HepG2 (cell line): ENCODE data around the gene COL18A1. TPM values are rescaled to one million over a fixed set of nuclear protein-coding genes. Genes with fewer than 3 reads are reported as not detected.

Experiments used
- ATRX ChIP-seq: sonication (generic); formaldehyde crosslinking; IDR thresholded peaks from 2 replicates; pipeline ENCODE4 v1.4.0; 2020; ENCODE audit warnings: missing genetic modification reagents, borderline replicate concordance
- BRD4 ChIP-seq: sonication (generic); formaldehyde crosslinking; IDR thresholded peaks from 2 replicates; pipeline ENCODE4 v1.4.0; 2020; ENCODE audit warnings: missing genetic modification reagents
- CBX1 ChIP-seq: IDR thresholded peaks from one replicate; pipeline ENCODE4 v1.6.1; 2016; ENCODE audit warnings: antibody characterized with exemption, low read depth
- CEBPG ChIP-seq: IDR thresholded peaks from 2 replicates; pipeline ENCODE4 v1.6.1; 2016
- DMAP1 ChIP-seq: IDR thresholded peaks from 2 replicates; pipeline ENCODE4 v1.6.1; 2016
- ERF ChIP-seq: IDR thresholded peaks from 2 replicates; pipeline ENCODE4 v1.6.1; 2018; ENCODE audit warnings: missing biosample characterization, missing genetic modification reagents
- FOXO1 ChIP-seq: sonication (generic); formaldehyde crosslinking; IDR thresholded peaks from 2 replicates; pipeline ENCODE4 v1.4.0; 2020; ENCODE audit warnings: missing genetic modification reagents
- FOXP4 ChIP-seq: sonication (generic); formaldehyde crosslinking; IDR thresholded peaks from 2 replicates; pipeline ENCODE4 v1.4.0; 2020; ENCODE audit warnings: missing genetic modification reagents
- GABPB1 ChIP-seq: IDR thresholded peaks from 2 replicates; pipeline ENCODE4 v1.6.1; 2016; ENCODE audit warnings: mild to moderate bottlenecking, missing genetic modification reagents, moderate library complexity, missing compliant biosample characterization
- HNF4A ChIP-seq: sonication (generic); formaldehyde crosslinking; IDR thresholded peaks from 2 replicates; pipeline ENCODE4 v1.4.0; 2020; ENCODE audit warnings: missing genetic modification reagents
- IKZF5 ChIP-seq: IDR thresholded peaks from 2 replicates; pipeline ENCODE4 v1.6.1; 2018; ENCODE audit warnings: missing genetic modification reagents, mild to moderate bottlenecking, missing compliant biosample characterization
- MTF2 ChIP-seq: sonication (generic); formaldehyde crosslinking; IDR thresholded peaks from 2 replicates; pipeline ENCODE4 v1.5.0; 2020; ENCODE audit warnings: missing genetic modification reagents, borderline replicate concordance
- NR1H2 ChIP-seq: sonication (generic); formaldehyde crosslinking; IDR thresholded peaks from 2 replicates; pipeline ENCODE4 v1.8.1; 2022; ENCODE audit warnings: low read depth, missing genetic modification reagents, borderline replicate concordance
- PCBP2 ChIP-seq: fragments of 200-400 bp; formaldehyde crosslinking; optimal IDR thresholded peaks from 2 replicates; pipeline ENCODE3; 2018; ENCODE audit warnings: low read length, low read depth; ENCODE audit not compliant: poor library complexity, severe bottlenecking
- SMAD3 ChIP-seq: sonication (generic); formaldehyde crosslinking; IDR thresholded peaks from 2 replicates; pipeline ENCODE4 v1.4.0; 2020; ENCODE audit warnings: missing genetic modification reagents
- ZFYVE20 ChIP-seq: sonication (generic); formaldehyde crosslinking; IDR thresholded peaks from 2 replicates; pipeline ENCODE4 v1.8.0; 2023; ENCODE audit warnings: low read depth, mild to moderate bottlenecking, moderate library complexity, missing genetic modification reagents, borderline replicate concordance
- ZNF263 ChIP-seq: sonication (generic); formaldehyde crosslinking; IDR thresholded peaks from 2 replicates; pipeline ENCODE4 v1.4.0; 2020; ENCODE audit warnings: missing genetic modification reagents
- ZNF274 ChIP-seq: sonication (generic); formaldehyde crosslinking; IDR thresholded peaks from 2 replicates; pipeline ENCODE4 v1.5.1; 2020; ENCODE audit warnings: mild to moderate bottlenecking, missing genetic modification reagents
- ZNF33B ChIP-seq: sonication (generic); formaldehyde crosslinking; IDR thresholded peaks from 2 replicates; pipeline ENCODE4 v1.5.1; 2020; ENCODE audit warnings: mild to moderate bottlenecking, missing genetic modification reagents
- ZNF558 ChIP-seq: sonication (generic); formaldehyde crosslinking; IDR thresholded peaks from 2 replicates; pipeline ENCODE4 v1.9.0; 2022; ENCODE audit warnings: mild to moderate bottlenecking, missing genetic modification reagents, borderline replicate concordance
- ZNF687 ChIP-seq: sonication (generic); formaldehyde crosslinking; IDR thresholded peaks from 2 replicates; pipeline ENCODE4 v1.5.1; 2020; ENCODE audit warnings: mild to moderate bottlenecking, missing genetic modification reagents, moderate library complexity
- ZNF883 ChIP-seq: sonication (generic); formaldehyde crosslinking; IDR thresholded peaks from 2 replicates; pipeline ENCODE4 v1.5.1; 2020; ENCODE audit warnings: mild to moderate bottlenecking, missing genetic modification reagents; ENCODE audit errors: not compliant biosample characterization
- ZSCAN21 ChIP-seq: sonication (generic); formaldehyde crosslinking; IDR thresholded peaks from 2 replicates; pipeline ENCODE4 v1.8.0; 2022; ENCODE audit warnings: mild to moderate bottlenecking, missing genetic modification reagents, moderate library complexity, borderline replicate concordance
- ZSCAN29 ChIP-seq: sonication (generic); formaldehyde crosslinking; conservative IDR thresholded peaks from 2 replicates; pipeline ENCODE4 v1.4.0; 2020; ENCODE audit warnings: mild to moderate bottlenecking, missing genetic modification reagents
- polyA plus RNA-seq, 8 experiments: library from polyadenylated mRNA; depleted of rRNA in 3 of 8; stranded (reverse) in 7 of 8; unstranded in 1 of 8; fragments of >200 nt; fragmentation: Illumina TruSeq in 4 of 8; extraction: Trizol in 4 of 8; gene quantifications; 2 replicates each; pipeline versions ENCODE4 v1.2.1 to v1.2.3, GENCODE V29; 2011 to 2016; ENCODE audit warnings: low read depth in 4 of 8, missing spikeins in 1 of 8, mixed read lengths in 1 of 8; ENCODE audit not compliant: insufficient read depth in 1 of 8
- total RNA-seq, 5 experiments: library from RNA; depleted of rRNA; stranded (reverse); fragments of >200 nt; fragmentation: Illumina TruSeq; extraction: Trizol; gene quantifications; 2 replicates each; pipeline ENCODE4 v1.2.3, GENCODE V29; 2016; ENCODE audit warnings: low read depth in 1 of 5

The COL18A1 gene
- total and polyA plus RNA-seq, 2 of the 13 experiments (the other 11 are each of a cell fraction or from before 2014, with no cell fraction given) = 79.0 to 102 TPM

- 0 out of 2 replicates have a peak, but pooled peaks have one; percentile 69 for TF ChIP-seq SMAD3 (CRISPR knock-in tag)
- TF ChIP-seq HNF4A (CRISPR knock-in tag) = no peak
- TF ChIP-seq ZSCAN29 = 0 out of 2 replicates have a peak, but pooled peaks have one; percentile 53
- 0 out of 2 replicates have a peak, but pooled peaks have one; percentile 52 for TF ChIP-seq NR1H2 (CRISPR knock-in tag)
- no peak for TF ChIP-seq CBX1
- TF ChIP-seq ERF (CRISPR knock-in tag) = peak; percentile 48; the same call in 1 of the 2 replicates
- 0 out of 2 replicates have a peak, but pooled peaks have one; percentile 34 for TF ChIP-seq ZNF274 (CRISPR knock-in tag)
- TF ChIP-seq FOXP4 = 0 out of 2 replicates have a peak, but pooled peaks have one; percentile 15
- 0 out of 2 replicates have a peak, but pooled peaks have one; percentile 27 for TF ChIP-seq FOXO1 (CRISPR knock-in tag)
- TF ChIP-seq DMAP1 = no peak
- no peak for TF ChIP-seq CEBPG (CRISPR knock-in tag)
- no peak for TF ChIP-seq MTF2 (CRISPR knock-in tag)
- TF ChIP-seq ATRX = no peak
- peak; percentile 61 for TF ChIP-seq ZNF883 (CRISPR knock-in tag)
- TF ChIP-seq PCBP2 = no peak
- TF ChIP-seq IKZF5 (CRISPR knock-in tag) = peak; percentile 67; the same call in 1 of the 2 replicates
- TF ChIP-seq ZNF558 (CRISPR knock-in tag) = peak; percentile 44; the same call in 1 of the 2 replicates
- TF ChIP-seq GABPB1 (CRISPR knock-in tag) = peak; percentile 75
- TF ChIP-seq BRD4 (CRISPR knock-in tag) = no peak
- TF ChIP-seq ZNF263 = no peak
- TF ChIP-seq ZNF33B = peak; percentile 44; the same call in 1 of the 2 replicates
- 0 out of 2 replicates have a peak, but pooled peaks have one; percentile 56 for TF ChIP-seq ZSCAN21 (CRISPR knock-in tag)
- no peak for TF ChIP-seq ZFYVE20 (CRISPR knock-in tag)
- TF ChIP-seq ZNF687 (CRISPR knock-in tag) = peak; percentile 92
These were observed 34.4 kb downstream of the COL18A1 start (continued) for GRCh38 chr21:45439161-45439872.
